ENCODE measurements around the gene SNORC.

SNORC gene

DNA sequence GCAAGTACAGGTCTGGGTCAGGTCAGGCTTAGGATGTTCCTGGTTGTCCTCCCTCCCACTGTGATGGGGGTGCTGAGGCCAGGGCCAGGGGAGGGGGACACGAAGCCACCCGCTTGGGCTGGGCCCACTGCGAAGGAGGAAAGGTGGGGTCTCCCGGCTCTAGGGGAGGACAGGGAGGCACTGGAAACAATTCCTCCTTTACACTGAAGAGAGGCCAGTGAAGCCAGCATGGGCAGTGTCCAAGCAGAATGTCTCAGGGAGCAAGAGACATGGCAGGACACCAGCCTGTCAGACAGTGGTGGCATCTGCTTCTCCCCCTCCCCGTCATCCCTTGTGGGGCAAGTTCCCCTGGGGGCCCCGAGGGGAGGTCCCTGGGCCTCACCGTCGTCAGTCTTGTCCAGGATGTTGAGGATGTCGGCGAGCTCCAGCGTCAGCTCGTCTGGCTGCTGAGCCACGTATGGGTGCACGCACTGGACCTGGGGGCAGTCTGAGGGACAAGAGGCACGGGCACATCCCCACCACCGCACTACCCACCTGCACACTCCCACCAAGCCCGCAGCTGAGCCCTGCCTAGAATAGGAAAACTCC is 10.8 kb downstream of the SNORC start:
- no peaks in the 10 kb centered on the region; the same call in 1 of the 2 replicates for H3K27me3 ChIP-seq (replicated peaks; ENCODE audit: control insufficient read depth, insufficient read depth, low read length)
- H3K36me3 ChIP-seq (ENCODE audit: control insufficient read depth, insufficient read depth, low read length) = no peaks in the 10 kb centered on the region
- TF ChIP-seq, protein P1, sequence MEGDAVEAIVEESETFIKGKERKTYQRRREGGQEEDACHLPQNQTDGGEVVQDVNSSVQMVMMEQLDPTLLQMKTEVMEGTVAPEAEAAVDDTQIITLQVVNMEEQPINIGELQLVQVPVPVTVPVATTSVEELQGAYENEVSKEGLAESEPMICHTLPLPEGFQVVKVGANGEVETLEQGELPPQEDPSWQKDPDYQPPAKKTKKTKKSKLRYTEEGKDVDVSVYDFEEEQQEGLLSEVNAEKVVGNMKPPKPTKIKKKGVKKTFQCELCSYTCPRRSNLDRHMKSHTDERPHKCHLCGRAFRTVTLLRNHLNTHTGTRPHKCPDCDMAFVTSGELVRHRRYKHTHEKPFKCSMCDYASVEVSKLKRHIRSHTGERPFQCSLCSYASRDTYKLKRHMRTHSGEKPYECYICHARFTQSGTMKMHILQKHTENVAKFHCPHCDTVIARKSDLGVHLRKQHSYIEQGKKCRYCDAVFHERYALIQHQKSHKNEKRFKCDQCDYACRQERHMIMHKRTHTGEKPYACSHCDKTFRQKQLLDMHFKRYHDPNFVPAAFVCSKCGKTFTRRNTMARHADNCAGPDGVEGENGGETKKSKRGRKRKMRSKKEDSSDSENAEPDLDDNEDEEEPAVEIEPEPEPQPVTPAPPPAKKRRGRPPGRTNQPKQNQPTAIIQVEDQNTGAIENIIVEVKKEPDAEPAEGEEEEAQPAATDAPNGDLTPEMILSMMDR (IDR thresholded peaks at IDR 0.05; ENCODE audit: insufficient read depth, low read length, poor library complexity, severe bottlenecking) = no peak
- H3K4me3 ChIP-seq (replicated peaks; ENCODE audit: low read depth, low read length) = no peak overlapping the region
- no peak for DNase-seq (ENCODE audit: extremely low read depth, insufficient read length)

DNA sequence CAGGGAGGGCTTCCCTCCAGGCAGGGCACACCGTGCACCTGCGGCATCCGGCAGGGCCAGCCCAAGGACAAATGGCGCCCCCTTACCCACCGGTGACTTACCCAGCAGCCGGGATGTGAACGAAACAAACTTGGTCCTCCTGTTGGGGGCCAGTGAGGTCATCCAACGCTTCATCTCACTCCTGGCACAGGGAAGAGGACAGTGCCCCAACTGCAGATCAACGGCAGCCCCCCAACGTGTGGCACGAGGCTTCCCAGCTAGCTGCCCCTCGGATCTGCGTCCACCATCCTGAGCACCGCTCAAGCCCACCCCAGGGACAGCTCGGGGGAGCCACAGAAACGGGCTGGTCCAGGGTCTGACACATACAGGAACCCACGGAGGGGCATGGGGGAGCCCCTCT is 12.0 kb downstream of the SNORC start:
- no peak for DNase-seq (ENCODE audit: extremely low read depth, insufficient read length)
- H3K27me3 ChIP-seq (replicated peaks; ENCODE audit: control insufficient read depth, insufficient read depth, low read length) = no peaks in the 10 kb centered on the region; the same call in 1 of the 2 replicates
- TF ChIP-seq, protein P1 (IDR thresholded peaks at IDR 0.05; ENCODE audit: insufficient read depth, low read length, poor library complexity, severe bottlenecking) = no peak
- no peaks in the 10 kb centered on the region for H3K36me3 ChIP-seq (ENCODE audit: control insufficient read depth, insufficient read depth, low read length)
- no peak overlapping the region for H3K4me3 ChIP-seq (replicated peaks; ENCODE audit: low read depth, low read length)

DNA sequence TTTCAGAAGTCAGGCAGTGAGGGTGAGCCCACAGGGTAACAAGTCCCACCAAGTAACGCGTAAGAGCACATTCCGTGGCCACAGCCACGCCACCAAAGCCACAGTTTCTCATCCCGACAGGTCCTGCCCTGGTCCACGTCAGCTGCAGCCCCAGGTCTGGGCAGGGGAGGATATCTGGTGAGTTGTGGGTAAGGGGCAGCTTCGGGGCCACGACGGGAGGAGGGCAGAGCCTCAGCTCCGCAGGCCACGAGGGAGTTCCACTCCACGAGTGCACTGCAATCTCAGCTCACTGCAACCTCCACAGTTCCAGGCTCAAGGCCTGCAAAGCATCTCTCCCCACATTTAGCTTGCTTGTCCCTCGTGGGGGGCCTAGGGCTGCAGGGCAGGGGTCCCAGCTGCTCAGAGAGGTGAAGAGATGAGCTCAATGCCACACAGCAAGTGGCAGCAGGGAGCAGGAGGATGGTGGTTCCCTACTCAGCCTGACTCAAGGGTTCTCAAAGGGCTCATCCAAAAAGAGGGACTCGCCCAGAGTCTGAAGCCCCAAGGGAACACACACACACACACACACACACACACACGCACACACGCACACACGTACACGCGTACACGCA is 12.5 kb downstream of the SNORC start:
- TF ChIP-seq, protein P1 (IDR thresholded peaks at IDR 0.05; ENCODE audit: insufficient read depth, low read length, poor library complexity, severe bottlenecking) = no peak
- Histone ChIP-seq H3K27me3 (replicated peaks; ENCODE audit: control insufficient read depth, insufficient read depth, low read length) (no peaks in the 10 kb centered on the region; the same call in 1 of the 2 replicates), H3K36me3 (ENCODE audit: control insufficient read depth, insufficient read depth, low read length) (no peaks in the 10 kb centered on the region), H3K4me3 (replicated peaks; ENCODE audit: low read depth, low read length) (no peak overlapping the region)
- DNase-seq (ENCODE audit: extremely low read depth, insufficient read length) = no peak

DNA sequence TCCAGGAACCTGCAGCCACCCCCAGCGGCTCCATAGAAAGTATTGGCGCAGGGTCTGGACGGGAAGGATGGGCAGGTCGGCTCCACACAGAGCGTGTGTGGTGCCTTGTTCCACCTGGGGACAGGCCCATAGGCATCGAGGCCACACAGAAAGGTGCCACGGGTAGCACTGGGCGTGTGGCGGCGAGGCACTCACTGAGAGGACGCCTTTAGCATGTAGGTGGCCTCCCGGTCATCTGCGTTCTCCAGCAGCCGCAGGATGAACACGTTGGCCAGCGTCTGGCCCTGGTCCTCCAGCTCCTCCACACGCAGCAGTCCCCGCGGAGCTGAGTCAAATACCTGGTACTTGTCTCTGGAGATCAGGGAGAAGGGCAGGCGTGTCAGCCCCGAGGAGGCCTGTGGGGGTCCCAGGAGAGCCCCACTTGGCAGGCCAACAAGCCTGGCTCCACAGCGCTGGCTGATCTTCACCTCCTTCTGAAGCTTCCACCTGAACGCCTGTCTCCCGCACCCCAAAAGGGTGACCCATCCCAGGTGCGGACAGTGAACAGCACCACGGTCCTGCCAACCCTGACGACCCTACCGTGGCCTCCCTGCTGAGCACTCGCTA is 13.2 kb downstream of the SNORC start:
- no peak for DNase-seq (ENCODE audit: extremely low read depth, insufficient read length)
- Histone ChIP-seq H3K4me3 (replicated peaks; ENCODE audit: low read depth, low read length) (no peak overlapping the region), H3K36me3 (ENCODE audit: control insufficient read depth, insufficient read depth, low read length) (no peaks in the 10 kb centered on the region), H3K27me3 (replicated peaks; ENCODE audit: control insufficient read depth, insufficient read depth, low read length) (no peaks in the 10 kb centered on the region; the same call in 1 of the 2 replicates)
- TF ChIP-seq, protein P1 (IDR thresholded peaks at IDR 0.05; ENCODE audit: insufficient read depth, low read length, poor library complexity, severe bottlenecking) = no peak

DNA sequence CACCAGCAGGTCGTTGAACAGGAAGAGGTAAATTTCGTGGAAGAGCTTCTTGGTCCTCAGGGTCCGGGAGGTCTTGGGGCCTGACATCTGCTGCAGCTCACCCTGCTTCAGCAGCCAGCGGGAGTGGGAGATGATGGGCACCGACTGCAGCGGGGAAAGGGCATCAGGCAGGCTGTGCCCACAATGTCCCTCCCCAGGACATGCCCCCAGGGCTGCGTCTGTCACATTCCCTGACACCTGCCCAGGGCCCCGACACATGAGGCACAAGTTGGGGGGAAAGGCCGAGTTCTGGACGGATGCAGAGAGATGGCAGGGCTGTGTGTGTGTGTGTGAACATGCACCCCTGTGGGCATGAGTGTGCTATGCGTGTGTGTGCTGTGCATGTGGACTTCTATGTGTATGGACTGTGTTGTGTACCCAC is 13.9 kb downstream of the SNORC start:
- no peaks in the 10 kb centered on the region for H3K36me3 ChIP-seq (ENCODE audit: control insufficient read depth, insufficient read depth, low read length)
- no peak overlapping the region for H3K4me3 ChIP-seq (replicated peaks; ENCODE audit: low read depth, low read length)
- TF ChIP-seq, protein P1 (IDR thresholded peaks at IDR 0.05; ENCODE audit: insufficient read depth, low read length, poor library complexity, severe bottlenecking) = no peak

More for the DNA sequence above, 13.9 kb downstream of the SNORC start:
- H3K27me3 ChIP-seq (replicated peaks; ENCODE audit: control insufficient read depth, insufficient read depth, low read length) = no peaks in the 10 kb centered on the region; the same call in 1 of the 2 replicates
- no peak for DNase-seq (ENCODE audit: extremely low read depth, insufficient read length)

Measured in GM06990 (cell line).